ENCODE measurements around the gene DDX59. TPM values are rescaled to one million over a fixed set of nuclear protein-coding genes. Genes with fewer than 3 reads are reported as not detected.

DDX59 gene
- total and polyA plus RNA-seq, 8 donors: 9.0 to 24.6 (median 11.2) TPM

GRCh38 chr1:200654660-200655059, 15.0 kb downstream of the DDX59 start:
- no peak for TF ChIP-seq CTCF (IDR thresholded peaks at IDR 0.05)
- 93 to 98% methylated on average over 5 of the region's 5 CpGs for WGBS, 2 donors
- ATAC-seq (no peak), DNase-seq (no peak), FAIRE-seq (no peak)
- Histone ChIP-seq H3K27me3 (no peaks in the 10 kb centered on the region), H3K9me3 (no peaks in the 10 kb centered on the region), H3K27ac (no peak overlapping the region), H3K36me3 (peaks cover 3 to 14% (median 6%) of the 10 kb centered on the region in 3 donors), H3K4me3 (no peak overlapping the region), H3K4me1 (no peaks in the 10 kb centered on the region)
- intact Hi-C loops (cut with DNase I): no loop called here

GRCh38 chr1:200653022-200653462, 16.7 kb downstream of the DDX59 start:
- FAIRE-seq (no peak), ATAC-seq (no peak), DNase-seq (no peak)
- Histone ChIP-seq H3K9me3 (no peaks in the 10 kb centered on the region), H3K27me3 (no peaks in the 10 kb centered on the region), H3K36me3 (peaks cover 3 to 18% (median 8%) of the 10 kb centered on the region in 3 donors), H3K4me1 (no peaks in the 10 kb centered on the region), H3K27ac (no peak overlapping the region), H3K4me3 (no peak overlapping the region)
- WGBS, 2 donors: 85 to 90% methylated on average over 5 of the region's 5 CpGs
- TF ChIP-seq CTCF (IDR thresholded peaks at IDR 0.05): no peak
- intact Hi-C loops (cut with DNase I): no loop called here

GRCh38 chr1:200652378-200652777, 17.3 kb downstream of the DDX59 start:
- no peak for ATAC-seq
- FAIRE-seq: no peak
- Histone ChIP-seq H3K27me3 (no peaks in the 10 kb centered on the region), H3K4me1 (no peaks in the 10 kb centered on the region), H3K27ac (no peak overlapping the region), H3K9me3 (no peaks in the 10 kb centered on the region), H3K4me3 (no peak overlapping the region), H3K36me3 (peaks cover 3 to 20% (median 8%) of the 10 kb centered on the region in 3 donors)
- WGBS, 2 donors: 96 to 100% methylated on average over 1 of the region's 1 CpG
- TF ChIP-seq CTCF (IDR thresholded peaks at IDR 0.05): no peak
- no peak for DNase-seq
- intact Hi-C loops (cut with DNase I): no loop called here

- Histone ChIP-seq H3K27ac (no peak overlapping the region), H3K27me3 (no peaks in the 10 kb centered on the region), H3K9me3 (no peaks in the 10 kb centered on the region), H3K4me3 (no peak overlapping the region), H3K4me1 (no peaks in the 10 kb centered on the region), H3K36me3 (peaks cover 0 to 15% (median 8%) of the 10 kb centered on the region in 3 donors)
- ATAC-seq (no peak), DNase-seq (no peak), FAIRE-seq (no peak)
- intact Hi-C loops (cut with DNase I): no loop called here
- 97 to 98% methylated on average over 4 of the region's 4 CpGs for WGBS, 2 donors
- TF ChIP-seq CTCF (IDR thresholded peaks at IDR 0.05): no peak
These were observed 23.2 kb downstream of the DDX59 start for GRCh38 chr1:200646515-200646914.

- intact Hi-C loops (cut with DNase I): no loop called here
- FAIRE-seq: peak; percentile 26
These were observed 25.7 kb downstream of the DDX59 start for GRCh38 chr1:200644021-200644420.

More at GRCh38 chr1:200644021-200644420, 25.7 kb downstream of the DDX59 start:
- Histone ChIP-seq H3K4me3 (no peak overlapping the region), H3K36me3 (peaks cover 0 to 9% (median 8%) of the 10 kb centered on the region in 3 donors), H3K27ac (no peak overlapping the region), H3K27me3 (no peaks in the 10 kb centered on the region), H3K4me1 (peaks cover 4 to 12% (median 9%) of the 10 kb centered on the region in 3 donors), H3K9me3 (no peaks in the 10 kb centered on the region)
- no peak for ATAC-seq
- no peak for DNase-seq
- no peak for TF ChIP-seq CTCF (IDR thresholded peaks at IDR 0.05)
